KOPT-K1 (cell line): ENCODE measurements around the gene B4GALT6.

Experiments used
- H3K27ac ChIP-seq: fragments of 200-600 bp; sonication (generic); 2 replicates; pipeline ENCODE4 v1.5.1; 2016; ENCODE audit warnings: antibody characterized with exemption, mild to moderate bottlenecking, low read depth, low read length; ENCODE audit not compliant: poor library complexity, severe bottlenecking
- H3K36me3 ChIP-seq: fragments of 200-600 bp; sonication (generic); 2 replicates; pipeline ENCODE4 v1.5.1; 2017; ENCODE audit warnings: antibody characterized with exemption, mild to moderate bottlenecking, low read length, moderate library complexity; ENCODE audit not compliant: insufficient read depth
- H3K9me3 ChIP-seq: fragments of 200-600 bp; sonication (generic); 2 replicates; pipeline ENCODE4 v1.5.1; 2017; ENCODE audit warnings: antibody characterized with exemption, low read length, mild to moderate bottlenecking; ENCODE audit not compliant: insufficient read depth, poor library complexity, severe bottlenecking

Gene B4GALT6

DNA sequence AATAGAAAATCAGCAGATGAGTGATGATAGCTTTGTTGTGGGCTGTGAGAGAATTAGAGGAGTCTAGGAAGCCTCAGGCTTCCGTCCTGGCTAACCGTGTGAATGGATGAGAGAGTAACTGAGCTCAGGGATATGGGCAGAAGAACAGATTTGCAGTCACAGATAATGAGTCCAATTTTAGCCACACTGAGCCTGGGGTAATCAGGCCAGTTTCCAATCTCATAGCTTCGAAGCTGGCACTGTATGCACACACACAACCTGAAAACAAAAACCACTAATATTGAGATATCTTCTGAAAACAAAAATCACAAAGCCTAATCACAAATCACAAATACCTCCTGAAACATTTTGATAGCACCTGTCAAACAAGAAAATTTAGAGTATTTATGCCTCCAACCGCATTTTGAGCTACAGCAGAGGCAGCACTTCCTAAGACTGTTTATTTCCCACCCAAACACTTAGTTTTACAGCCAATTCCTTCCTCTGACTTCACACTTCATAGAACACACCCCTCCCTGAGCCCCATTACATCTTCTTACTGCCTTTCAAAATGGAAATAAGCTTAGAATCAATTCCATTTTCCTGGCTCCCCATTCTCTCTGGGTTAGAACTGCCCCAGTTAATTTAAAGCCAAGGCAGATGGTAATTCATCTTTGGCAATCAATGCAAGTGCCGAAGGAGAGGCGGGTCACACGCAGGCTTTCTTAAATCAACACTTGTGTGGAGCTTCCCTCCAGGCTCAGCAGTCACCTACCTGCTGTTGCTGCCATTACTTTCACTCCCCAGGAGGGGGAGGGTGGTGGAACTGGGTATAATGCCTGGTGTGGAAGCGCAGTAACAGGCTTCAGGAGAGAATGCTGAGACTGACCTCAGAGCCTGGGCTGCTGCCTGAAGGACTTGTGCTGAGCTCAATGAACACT is 73.8 kb downstream of the B4GALT6 start:
- Histone ChIP-seq H3K9me3 (no peaks in the 10 kb centered on the region), H3K36me3 (no peaks in the 10 kb centered on the region), H3K27ac (no peak overlapping the region)

DNA sequence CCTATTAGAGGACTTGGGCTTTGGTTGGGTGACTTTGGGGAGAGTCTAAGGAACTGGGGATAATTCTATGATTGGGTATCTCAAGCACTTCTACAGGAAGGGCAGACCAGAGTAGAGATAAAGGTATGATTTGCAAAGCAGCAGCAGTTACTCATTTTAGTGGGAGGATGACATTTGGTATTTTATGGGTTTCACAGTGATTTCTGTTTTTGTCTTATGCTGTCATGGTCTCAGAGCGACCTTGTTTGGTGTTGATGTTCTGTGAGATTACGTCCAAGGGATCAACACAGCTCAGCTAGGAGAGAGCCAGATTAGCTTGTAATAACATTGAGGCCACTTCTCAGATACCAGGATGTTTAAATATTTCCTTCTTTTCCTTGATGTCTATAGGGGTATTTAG is 74.5 kb downstream of the B4GALT6 start:
- Histone ChIP-seq H3K36me3 (no peaks in the 10 kb centered on the region), H3K27ac (no peak overlapping the region), H3K9me3 (no peaks in the 10 kb centered on the region)

DNA sequence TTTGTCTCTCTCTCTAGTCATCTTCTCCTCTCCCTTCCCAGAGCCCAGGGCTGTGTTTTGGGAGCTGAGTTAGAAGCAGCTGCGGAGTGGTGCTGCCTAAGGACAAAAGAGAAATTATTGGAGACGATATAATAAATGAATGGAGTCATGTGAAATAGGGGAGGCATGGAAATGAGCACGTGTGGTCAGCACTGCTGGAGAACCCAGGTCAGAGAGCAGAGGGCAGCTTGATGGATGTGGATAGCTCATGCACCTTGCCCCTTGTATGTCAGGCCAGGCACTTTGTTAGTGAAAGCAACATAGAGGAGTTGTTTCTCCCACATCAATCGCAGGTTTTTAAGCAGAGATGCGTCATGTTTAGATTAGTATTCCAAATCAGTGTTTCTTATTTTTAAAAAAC is 77.0 kb downstream of the B4GALT6 start:
- no peaks in the 10 kb centered on the region for H3K9me3 ChIP-seq
- no peak overlapping the region for H3K27ac ChIP-seq
- H3K36me3 ChIP-seq = no peaks in the 10 kb centered on the region

DNA sequence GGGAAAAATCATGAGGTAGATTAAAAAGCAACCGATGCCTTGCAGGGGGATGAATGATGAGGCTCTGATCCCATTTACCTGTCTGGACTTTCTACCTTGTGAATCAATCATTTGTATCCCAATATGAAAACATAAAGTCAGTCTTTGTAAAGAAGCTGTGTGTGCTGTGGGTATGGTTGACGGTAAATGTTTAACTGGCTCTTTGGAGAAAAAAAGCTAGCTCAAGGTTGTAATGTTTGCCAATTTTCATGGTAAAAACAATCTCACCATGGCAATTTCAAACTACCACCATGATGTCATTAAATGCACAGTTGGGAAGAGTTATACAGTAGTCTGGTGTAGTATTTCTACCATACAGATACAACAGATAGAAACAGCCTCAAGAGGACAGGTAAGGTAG is 78.1 kb downstream of the B4GALT6 start:
- Histone ChIP-seq H3K27ac (no peak overlapping the region), H3K36me3 (no peaks in the 10 kb centered on the region), H3K9me3 (no peaks in the 10 kb centered on the region)

DNA sequence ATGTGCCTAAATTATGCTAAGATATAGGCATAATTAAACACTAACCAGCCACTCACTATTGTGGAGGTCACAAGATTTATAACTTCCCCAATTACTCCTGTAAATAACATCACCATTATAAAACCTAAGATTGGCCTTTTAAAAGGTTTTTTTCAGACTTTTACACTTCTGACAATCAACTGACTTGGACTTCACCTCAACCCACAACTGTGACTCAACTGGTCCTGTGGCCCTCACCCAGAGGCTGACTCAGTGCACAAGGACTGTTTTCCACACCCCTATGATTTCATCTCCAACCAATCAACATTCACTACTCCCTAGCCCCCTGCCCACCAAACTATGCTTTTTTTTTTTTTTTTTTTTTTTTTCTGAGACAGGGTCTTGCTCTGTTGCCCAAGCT is 81.1 kb downstream of the B4GALT6 start:
- Histone ChIP-seq H3K36me3 (no peaks in the 10 kb centered on the region), H3K9me3 (no peaks in the 10 kb centered on the region), H3K27ac (no peak overlapping the region)

DNA sequence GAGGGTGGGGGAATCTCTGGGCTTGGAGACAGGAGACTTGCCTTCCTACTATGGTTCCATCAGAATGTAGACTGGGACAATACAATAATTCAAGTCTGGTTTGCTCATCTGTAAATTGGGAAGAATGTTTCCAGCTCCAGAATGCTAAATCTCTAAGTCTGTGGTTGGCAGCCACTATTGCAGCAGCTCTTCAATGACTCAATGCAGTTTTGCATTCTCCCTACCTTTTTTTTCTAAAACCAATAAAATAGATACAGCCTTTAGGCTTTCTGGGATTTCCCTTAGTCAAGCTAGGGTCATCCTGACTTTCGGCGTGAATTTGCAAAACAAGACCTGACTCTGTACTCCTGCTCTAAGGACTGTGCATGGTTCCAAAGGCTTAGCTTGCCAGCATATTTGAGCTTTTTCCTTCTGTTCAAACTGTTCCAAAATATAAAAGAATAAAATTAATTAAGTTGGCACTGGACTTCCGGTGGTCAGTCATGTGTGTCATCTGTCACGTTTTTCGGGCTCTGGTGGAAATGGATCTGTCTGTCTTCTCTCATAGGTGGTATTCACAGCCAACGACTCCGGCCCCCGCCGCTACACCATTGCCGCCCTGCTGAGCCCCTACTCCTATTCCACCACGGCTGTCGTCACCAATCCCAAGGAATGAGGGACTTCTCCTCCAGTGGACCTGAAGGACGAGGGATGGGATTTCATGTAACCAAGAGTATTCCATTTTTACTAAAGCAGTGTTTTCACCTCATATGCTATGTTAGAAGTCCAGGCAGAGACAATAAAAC is 86.2 kb downstream of the B4GALT6 start:
- Histone ChIP-seq H3K27ac (no peak overlapping the region), H3K36me3 (no peaks in the 10 kb centered on the region), H3K9me3 (no peaks in the 10 kb centered on the region)

DNA sequence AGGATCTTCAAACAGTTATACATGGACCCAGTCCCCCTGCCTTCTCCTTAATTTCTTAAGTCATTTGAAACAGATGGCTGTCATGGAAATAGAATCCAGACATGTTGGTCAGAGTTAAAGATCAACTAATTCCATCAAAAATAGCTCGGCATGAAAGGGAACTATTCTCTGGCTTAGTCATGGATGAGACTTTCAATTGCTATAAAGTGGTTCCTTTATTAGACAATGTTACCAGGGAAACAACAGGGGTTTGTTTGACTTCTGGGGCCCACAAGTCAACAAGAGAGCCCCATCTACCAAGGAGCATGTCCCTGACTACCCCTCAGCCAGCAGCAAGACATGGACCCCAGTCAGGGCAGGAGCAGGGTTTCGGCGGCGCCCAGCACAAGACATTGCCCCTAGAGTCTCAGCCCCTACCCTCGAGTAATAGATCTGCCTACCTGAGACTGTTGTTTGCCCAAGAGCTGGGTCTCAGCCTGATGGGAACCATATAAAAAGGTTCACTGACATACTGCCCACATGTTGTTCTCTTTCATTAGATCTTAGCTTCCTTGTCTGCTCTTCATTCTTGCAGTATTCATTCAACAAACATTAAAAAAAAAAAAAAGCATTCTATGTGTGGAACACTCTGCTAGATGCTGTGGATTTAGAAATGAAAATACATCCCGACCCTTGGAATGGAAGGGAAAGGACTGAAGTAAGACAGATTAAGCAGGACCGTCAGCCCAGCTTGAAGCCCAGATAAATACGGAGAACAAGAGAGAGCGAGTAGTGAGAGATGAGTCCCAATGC is 88.1 kb downstream of the B4GALT6 start:
- Histone ChIP-seq H3K36me3 (no peaks in the 10 kb centered on the region), H3K27ac (no peak overlapping the region)

DNA sequence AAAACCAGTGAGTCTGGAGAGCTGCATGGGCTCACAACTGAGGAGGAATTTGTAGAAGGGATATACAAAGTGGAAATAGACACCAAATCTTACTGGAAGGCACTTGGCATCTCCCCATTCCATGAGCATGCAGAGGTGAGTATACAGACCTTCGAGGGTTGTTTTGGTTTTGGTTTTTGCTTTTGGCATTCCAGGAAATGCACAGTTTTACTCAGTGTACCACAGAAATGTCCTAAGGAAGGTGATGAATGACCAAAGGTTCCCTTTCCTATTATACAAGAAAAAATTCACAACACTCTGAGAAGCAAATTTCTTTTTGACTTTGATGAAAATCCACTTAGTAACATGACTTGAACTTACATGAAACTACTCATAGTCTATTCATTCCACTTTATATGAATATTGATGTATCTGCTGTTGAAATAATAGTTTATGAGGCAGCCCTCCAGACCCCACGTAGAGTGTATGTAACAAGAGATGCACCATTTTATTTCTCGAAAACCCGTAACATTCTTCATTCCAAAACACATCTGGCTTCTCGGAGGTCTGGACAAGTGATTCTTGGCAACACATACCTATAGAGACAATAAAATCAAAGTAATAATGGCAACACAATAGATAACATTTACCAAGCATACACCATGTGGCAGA is 89.1 kb downstream of the B4GALT6 start:
- Histone ChIP-seq H3K27ac (no peak overlapping the region), H3K9me3 (no peaks in the 10 kb centered on the region), H3K36me3 (no peaks in the 10 kb centered on the region)

More for the DNA sequence above, 88.1 kb downstream of the B4GALT6 start:
- H3K9me3 ChIP-seq = no peaks in the 10 kb centered on the region

DNA sequence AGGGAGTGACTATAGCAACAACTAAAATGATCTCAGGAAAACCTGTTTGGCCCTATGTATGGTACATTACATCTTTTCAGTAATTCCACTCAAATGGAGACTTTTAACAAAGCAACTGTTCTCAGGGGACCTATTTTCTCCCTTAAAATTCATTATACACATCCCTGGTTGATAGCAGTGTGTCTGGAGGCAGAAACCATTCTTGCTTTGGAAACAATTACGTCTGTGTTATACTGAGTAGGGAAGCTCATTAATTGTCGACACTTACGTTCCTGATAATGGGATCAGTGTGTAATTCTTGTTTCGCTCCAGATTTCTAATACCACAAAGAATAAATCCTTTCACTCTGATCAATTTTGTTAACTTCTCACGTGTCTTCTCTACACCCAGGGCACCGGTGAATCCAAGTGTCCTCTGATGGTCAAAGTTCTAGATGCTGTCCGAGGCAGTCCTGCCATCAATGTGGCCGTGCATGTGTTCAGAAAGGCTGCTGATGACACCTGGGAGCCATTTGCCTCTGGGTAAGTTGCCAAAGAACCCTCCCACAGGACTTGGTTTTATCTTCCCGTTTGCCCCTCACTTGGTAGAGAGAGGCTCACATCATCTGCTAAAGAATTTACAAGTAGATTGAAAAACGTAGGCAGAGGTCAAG is 91.7 kb downstream of the B4GALT6 start:
- H3K27ac ChIP-seq = no peak overlapping the region
- no peaks in the 10 kb centered on the region for H3K36me3 ChIP-seq
- H3K9me3 ChIP-seq = no peaks in the 10 kb centered on the region

DNA sequence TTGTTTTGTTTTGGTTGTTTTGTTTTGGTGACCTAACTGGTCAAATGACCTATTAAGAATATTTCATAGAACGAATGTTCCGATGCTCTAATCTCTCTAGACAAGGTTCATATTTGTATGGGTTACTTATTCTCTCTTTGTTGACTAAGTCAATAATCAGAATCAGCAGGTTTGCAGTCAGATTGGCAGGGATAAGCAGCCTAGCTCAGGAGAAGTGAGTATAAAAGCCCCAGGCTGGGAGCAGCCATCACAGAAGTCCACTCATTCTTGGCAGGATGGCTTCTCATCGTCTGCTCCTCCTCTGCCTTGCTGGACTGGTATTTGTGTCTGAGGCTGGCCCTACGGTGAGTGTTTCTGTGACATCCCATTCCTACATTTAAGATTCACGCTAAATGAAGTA is 92.8 kb downstream of the B4GALT6 start, which contains the start of gene TTR:
TSS of gene TTR (plus strand) at position 250 of the 400 bp plus-strand sequence. CDS start at position 276, 26 bp downstream.
- Histone ChIP-seq H3K36me3 (no peaks in the 10 kb centered on the region), H3K27ac (no peak within 1 kb of the TSS), H3K9me3 (no peaks in the 10 kb centered on the region)

DNA sequence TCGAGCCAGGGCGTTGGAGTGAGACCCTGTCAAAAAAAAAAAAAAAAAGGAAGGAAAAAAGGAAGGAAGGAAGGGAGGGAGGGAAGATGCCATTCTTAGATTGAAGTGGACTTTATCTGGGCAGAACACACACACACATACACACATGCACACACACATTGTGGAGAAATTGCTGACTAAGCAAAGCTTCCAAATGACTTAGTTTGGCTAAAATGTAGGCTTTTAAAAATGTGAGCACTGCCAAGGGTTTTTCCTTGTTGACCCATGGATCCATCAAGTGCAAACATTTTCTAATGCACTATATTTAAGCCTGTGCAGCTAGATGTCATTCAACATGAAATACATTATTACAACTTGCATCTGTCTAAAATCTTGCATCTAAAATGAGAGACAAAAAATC is 93.3 kb downstream of the B4GALT6 start:
- Histone ChIP-seq H3K9me3 (no peaks in the 10 kb centered on the region), H3K36me3 (no peaks in the 10 kb centered on the region), H3K27ac (no peak overlapping the region)

DNA sequence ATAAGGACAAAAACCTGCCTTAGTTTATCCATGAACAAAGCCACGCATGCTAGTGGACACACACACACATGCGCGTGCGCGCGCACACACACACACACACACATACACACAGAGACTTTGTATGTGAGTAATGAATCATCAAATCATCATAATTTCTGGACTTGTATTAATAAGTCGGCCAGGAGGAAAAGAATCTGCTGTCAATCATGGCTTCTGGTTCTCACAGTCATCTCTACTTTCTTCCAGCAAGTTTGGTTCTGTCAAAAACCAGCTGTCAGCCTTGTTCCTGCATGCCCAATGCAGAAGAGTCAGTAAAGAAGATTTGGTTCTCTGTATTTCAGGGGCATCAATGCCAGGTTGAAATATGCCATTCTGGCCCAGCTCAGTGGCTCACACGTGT is 93.8 kb downstream of the B4GALT6 start:
- Histone ChIP-seq H3K9me3 (no peaks in the 10 kb centered on the region), H3K27ac (no peak overlapping the region), H3K36me3 (no peaks in the 10 kb centered on the region)

DNA sequence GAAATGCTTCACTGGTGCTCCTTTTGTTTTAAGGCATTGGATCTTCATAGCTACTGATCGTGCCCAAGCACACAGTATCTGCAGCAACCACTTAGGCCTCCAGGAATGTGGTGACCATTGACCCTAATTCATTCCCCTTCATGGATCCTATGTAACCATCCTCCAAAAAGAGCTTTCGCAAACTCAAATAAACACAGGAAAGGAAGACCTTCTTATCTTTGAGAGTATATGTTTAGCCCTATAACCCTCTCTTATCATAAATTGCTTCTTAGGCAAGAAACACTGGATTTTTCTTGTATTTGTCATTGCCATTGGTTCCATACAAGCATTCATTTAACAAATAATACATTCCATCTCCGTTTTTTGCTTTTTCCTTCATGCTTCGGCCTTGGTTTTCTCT is 96.9 kb downstream of the B4GALT6 start:
- Histone ChIP-seq H3K36me3 (no peaks in the 10 kb centered on the region), H3K9me3 (no peaks in the 10 kb centered on the region), H3K27ac (no peak overlapping the region)

DNA sequence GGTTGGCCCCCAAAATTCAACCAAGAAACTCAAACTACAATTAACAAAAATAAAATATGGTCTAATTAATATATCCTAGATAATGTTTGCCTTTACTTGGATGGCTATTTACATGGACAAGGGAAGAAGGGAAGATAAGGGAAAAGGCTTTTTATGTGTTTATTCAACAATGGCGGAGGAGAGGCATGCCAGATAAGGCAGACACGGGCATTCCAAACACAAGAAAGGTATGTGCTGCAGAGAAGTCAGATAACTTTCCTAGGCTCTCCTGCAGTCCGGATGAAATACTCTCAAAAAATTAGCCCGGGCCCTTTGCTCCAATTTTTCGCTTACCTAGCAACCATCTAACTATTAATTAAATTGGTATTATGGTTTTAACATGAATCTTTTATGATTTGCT is 97.8 kb downstream of the B4GALT6 start:
- no peak overlapping the region for H3K27ac ChIP-seq

More for the DNA sequence above, 97.8 kb downstream of the B4GALT6 start:
- no peaks in the 10 kb centered on the region for H3K9me3 ChIP-seq
- no peaks in the 10 kb centered on the region for H3K36me3 ChIP-seq
